ENCODE data around the gene CASP7. TPM values are rescaled to one million over a fixed set of nuclear protein-coding genes. Genes with fewer than 3 reads are reported as not detected.

The CASP7 gene
- total RNA-seq, 1 experiment from 2014 or later = 22.7 TPM

DNA sequence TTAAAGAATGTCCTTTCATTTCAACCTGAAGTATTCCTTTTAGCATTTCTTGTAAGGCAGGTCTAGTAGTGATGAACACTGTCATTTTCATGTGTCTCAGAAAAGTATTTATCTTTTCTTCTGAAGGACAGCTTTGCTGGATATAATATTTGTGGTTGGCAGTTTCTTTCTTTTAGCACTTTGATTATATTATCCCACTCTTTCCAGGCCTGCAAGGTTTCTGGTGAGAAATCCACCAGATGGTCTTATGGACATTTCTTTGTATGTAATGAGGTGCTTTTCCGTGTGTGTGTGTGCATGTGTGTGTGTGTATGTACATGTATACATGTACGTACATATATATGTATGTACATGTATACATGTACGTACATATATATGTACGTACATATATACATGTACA, 7.3 kb downstream of the CASP7 start:
- no peaks in the 10 kb centered on the region for H3K27me3 Mint-ChIP-seq (ENCODE audit: unreplicated experiment)
- no TSS peak for BruUV-seq (replicated peaks)
- intact Hi-C loops (cut with micrococcal nuclease; ENCODE audit: unreplicated experiment) = no loop called here
- no peaks in the 10 kb centered on the region for H3K4me1 Mint-ChIP-seq (ENCODE audit: low read depth, unreplicated experiment)
- no peak for DNase-seq
- no peak overlapping the region for H3K27ac Mint-ChIP-seq (ENCODE audit: unreplicated experiment)
- no peaks in the 10 kb centered on the region for H3K36me3 Mint-ChIP-seq (ENCODE audit: insufficient read depth, unreplicated experiment)
- H3K9me3 Mint-ChIP-seq (ENCODE audit: low read depth, unreplicated experiment) = peaks cover 5% of the 10 kb centered on the region
- no peak for TF ChIP-seq CTCF (IDR thresholded peaks at IDR 0.05; ENCODE audit: unreplicated experiment)
- H3K4me3 Mint-ChIP-seq (ENCODE audit: low read depth, unreplicated experiment) = no peak overlapping the region
- CTCF ChIA-PET = interaction anchor here (0.7 kb wide), 1 partner anchor 50 kb away, joined by 4 read pairs; no protein-coding TSS in a partner anchor

GRCh38 chr10:113689057-113689456, 9.3 kb downstream of the CASP7 start:
- Mint-ChIP-seq H3K4me3 (ENCODE audit: low read depth, unreplicated experiment) (no peak overlapping the region), H3K27me3 (ENCODE audit: unreplicated experiment) (no peaks in the 10 kb centered on the region), H3K9me3 (ENCODE audit: low read depth, unreplicated experiment) (peaks cover 5% of the 10 kb centered on the region), H3K36me3 (ENCODE audit: insufficient read depth, unreplicated experiment) (no peaks in the 10 kb centered on the region), H3K4me1 (ENCODE audit: low read depth, unreplicated experiment) (no peaks in the 10 kb centered on the region), H3K27ac (ENCODE audit: unreplicated experiment) (no peak overlapping the region)
- intact Hi-C loops (cut with micrococcal nuclease; ENCODE audit: unreplicated experiment) = no loop called here
- CTCF ChIA-PET = interaction anchor here (1.1 kb wide), 1 partner anchor 8 kb away, joined by 3 read pairs; no protein-coding TSS in a partner anchor
- no TSS peak for BruUV-seq (replicated peaks)
- no peak for DNase-seq
- no peak for TF ChIP-seq CTCF (IDR thresholded peaks at IDR 0.05; ENCODE audit: unreplicated experiment)

DNA sequence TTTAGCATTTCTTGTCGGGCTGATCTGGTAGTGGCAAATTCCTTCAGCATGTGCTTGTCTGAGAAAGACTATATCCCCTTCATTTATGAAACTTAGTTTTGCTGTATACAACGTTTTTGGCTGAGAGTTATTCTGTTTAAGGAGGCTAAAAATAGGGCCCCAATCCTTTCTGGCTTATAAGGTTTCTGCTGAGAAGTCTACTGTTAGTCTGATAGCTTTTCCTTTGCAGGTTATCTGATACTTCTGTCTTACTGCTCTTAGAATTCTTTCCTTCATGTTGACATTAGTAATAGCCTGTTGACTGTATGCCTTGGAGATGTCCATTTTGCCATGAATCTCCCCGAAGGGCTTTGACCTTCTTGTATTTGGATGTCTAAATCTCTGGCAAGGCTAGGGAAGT, 9.9 kb downstream of the CASP7 start:
- H3K27ac Mint-ChIP-seq (ENCODE audit: unreplicated experiment) = no peak overlapping the region
- intact Hi-C loops (cut with micrococcal nuclease; ENCODE audit: unreplicated experiment) = no loop called here
- H3K4me3 Mint-ChIP-seq (ENCODE audit: low read depth, unreplicated experiment) = no peak overlapping the region
- TF ChIP-seq CTCF (IDR thresholded peaks at IDR 0.05; ENCODE audit: unreplicated experiment) = no peak
- CTCF ChIA-PET = interaction anchor here (1.1 kb wide), 1 partner anchor 9 kb away, joined by 3 read pairs; no protein-coding TSS in a partner anchor
- no peaks in the 10 kb centered on the region for H3K4me1 Mint-ChIP-seq (ENCODE audit: low read depth, unreplicated experiment)
- H3K27me3 Mint-ChIP-seq (ENCODE audit: unreplicated experiment) = no peaks in the 10 kb centered on the region
- H3K36me3 Mint-ChIP-seq (ENCODE audit: insufficient read depth, unreplicated experiment) = no peaks in the 10 kb centered on the region
- BruUV-seq (replicated peaks) = no TSS peak
- DNase-seq = no peak
- H3K9me3 Mint-ChIP-seq (ENCODE audit: low read depth, unreplicated experiment) = peaks cover 5% of the 10 kb centered on the region

- TF ChIP-seq CTCF (IDR thresholded peaks at IDR 0.05; ENCODE audit: unreplicated experiment) = no peak
- BruUV-seq (replicated peaks) = no TSS peak
- Mint-ChIP-seq H3K4me3 (ENCODE audit: low read depth, unreplicated experiment) (no peak overlapping the region), H3K27me3 (ENCODE audit: unreplicated experiment) (no peaks in the 10 kb centered on the region), H3K4me1 (ENCODE audit: low read depth, unreplicated experiment) (no peaks in the 10 kb centered on the region), H3K27ac (ENCODE audit: unreplicated experiment) (no peak overlapping the region), H3K36me3 (ENCODE audit: insufficient read depth, unreplicated experiment) (no peaks in the 10 kb centered on the region), H3K9me3 (ENCODE audit: low read depth, unreplicated experiment) (peaks cover 3% of the 10 kb centered on the region)
- intact Hi-C loops (cut with micrococcal nuclease; ENCODE audit: unreplicated experiment) = no loop called here
- DNase-seq = no peak
- CTCF ChIA-PET = no interaction called here
Measured at GRCh38 chr10:113690749-113691148, 11.0 kb downstream of the CASP7 start.
